Measurements from ENCODE around the gene KCNMA1.

- TF ChIP-seq, protein P1, sequence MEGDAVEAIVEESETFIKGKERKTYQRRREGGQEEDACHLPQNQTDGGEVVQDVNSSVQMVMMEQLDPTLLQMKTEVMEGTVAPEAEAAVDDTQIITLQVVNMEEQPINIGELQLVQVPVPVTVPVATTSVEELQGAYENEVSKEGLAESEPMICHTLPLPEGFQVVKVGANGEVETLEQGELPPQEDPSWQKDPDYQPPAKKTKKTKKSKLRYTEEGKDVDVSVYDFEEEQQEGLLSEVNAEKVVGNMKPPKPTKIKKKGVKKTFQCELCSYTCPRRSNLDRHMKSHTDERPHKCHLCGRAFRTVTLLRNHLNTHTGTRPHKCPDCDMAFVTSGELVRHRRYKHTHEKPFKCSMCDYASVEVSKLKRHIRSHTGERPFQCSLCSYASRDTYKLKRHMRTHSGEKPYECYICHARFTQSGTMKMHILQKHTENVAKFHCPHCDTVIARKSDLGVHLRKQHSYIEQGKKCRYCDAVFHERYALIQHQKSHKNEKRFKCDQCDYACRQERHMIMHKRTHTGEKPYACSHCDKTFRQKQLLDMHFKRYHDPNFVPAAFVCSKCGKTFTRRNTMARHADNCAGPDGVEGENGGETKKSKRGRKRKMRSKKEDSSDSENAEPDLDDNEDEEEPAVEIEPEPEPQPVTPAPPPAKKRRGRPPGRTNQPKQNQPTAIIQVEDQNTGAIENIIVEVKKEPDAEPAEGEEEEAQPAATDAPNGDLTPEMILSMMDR (conservative IDR thresholded peaks at IDR 0.05): no peak
- TF ChIP-seq EZH2 (IDR thresholded peaks at IDR 0.05; ENCODE audit: low read depth): no peak
Observed at GRCh38 chr10:77020426-77021040, 617.1 kb downstream of the KCNMA1 start.

Measured in PC-9 (cell line).